Small intestine (tissue), 7 donors: ENCODE measurements around the gene SBNO2. TPM values are rescaled to one million over a fixed set of nuclear protein-coding genes. Genes with fewer than 3 reads are reported as not detected.
A peak's percentile ranks its signal among the peaks of the same experiment; 100 is the strongest.

Experiments used
- DNase-seq, 2 donors: peaks; one replicate each; pipeline versions ENCODE4 v3.0.0 to v3.0.0-alpha.2; 2013
- FAIRE-seq: peaks from 2 replicates; lab custom pipeline; 2012; peaks lifted over from hg19 to GRCh38; lab: Jason Lieb, UNC
- H3K27ac ChIP-seq, 3 donors: one replicate each; pipeline ENCODE4 v1.5.1; 2013; ENCODE audit warnings: low read length in 2 of 3, mild to moderate bottlenecking in 2 of 3, control low read depth in 1 of 3, inconsistent platforms in 1 of 3, low read depth in 1 of 3, moderate library complexity in 1 of 3
- H3K27me3 ChIP-seq, 3 donors: one replicate each; pipeline ENCODE4 v1.6.1; 2013; ENCODE audit warnings: low read length in 3 of 3, inconsistent platforms in 1 of 3; ENCODE audit not compliant: control insufficient read depth in 3 of 3, insufficient read depth in 3 of 3
- H3K36me3 ChIP-seq, 3 donors: one replicate each; pipeline ENCODE4 v1.6.1; 2013; ENCODE audit warnings: low read length in 3 of 3, inconsistent platforms in 1 of 3, low read depth in 1 of 3, mild to moderate bottlenecking in 1 of 3, moderate library complexity in 1 of 3; ENCODE audit not compliant: control insufficient read depth in 3 of 3, insufficient read depth in 2 of 3
- H3K4me1 ChIP-seq, 3 donors: one replicate each; pipeline ENCODE4 v1.6.1; 2013; ENCODE audit warnings: low read length in 2 of 3, inconsistent platforms in 1 of 3, low read depth in 1 of 3, mild to moderate bottlenecking in 1 of 3, moderate library complexity in 1 of 3; ENCODE audit not compliant: control insufficient read depth in 3 of 3, insufficient read depth in 2 of 3
- H3K4me3 ChIP-seq, 3 donors: one replicate each; pipeline ENCODE4 v1.5.1; 2013; ENCODE audit warnings: low read length in 3 of 3, control low read depth in 1 of 3, inconsistent platforms in 1 of 3, low read depth in 1 of 3, mild to moderate bottlenecking in 1 of 3, moderate library complexity in 1 of 3
- H3K9me3 ChIP-seq, 2 donors: one replicate each; pipeline ENCODE4 v1.6.1; 2013; ENCODE audit warnings: low read depth in 1 of 2, low read length in 1 of 2; ENCODE audit not compliant: control insufficient read depth in 2 of 2, insufficient read depth in 1 of 2
- WGBS, 3 donors: extraction: QIAGEN DNeasy Blood & Tissue Kit; methylation state at CpG; one replicate each; pipeline ENCODE4 v1.1.7; 2013; 5-methylcytosine and 5-hydroxymethylcytosine counted together
- polyA plus RNA-seq, 4 donors: library from polyadenylated mRNA; stranded (reverse) in 3 of 4; unstranded in 1 of 4; fragments of 200-250 nt in 3 of 4; fragments of 120-200 nt in 1 of 4; gene quantifications; one replicate each; pipeline versions ENCODE4 v1.2.1 to v1.2.3, GENCODE V29; 2013
- donor health status: healthy with polysubstance abuse.
- donor health status: control.
- donor health status: control.
- donor health status: Bipolar disorder and iron deficiency.
- donor health status: healthy.

The SBNO2 gene
- polyA plus RNA-seq, 4 donors, result 19.7 to 32.1 (median 21.6) TPM

- peaks cover 34 to 95% (median 57%) of the 10 kb centered on the region in 3 donors for H3K36me3 ChIP-seq
- 89 to 95% (median 95%) methylated on average over 20 to 23 of the region's 23 CpGs for WGBS, 3 donors
- H3K4me1 ChIP-seq, result no peaks in the 10 kb centered on the region
- FAIRE-seq (no peak), DNase-seq (no peak)
- no peaks in the 10 kb centered on the region for H3K27me3 ChIP-seq
- no peak overlapping the region for H3K27ac ChIP-seq
- no peak overlapping the region for H3K4me3 ChIP-seq
- H3K9me3 ChIP-seq, result no peaks in the 10 kb centered on the region
Measured at GRCh38 chr19:1123885-1124677, 50.0 kb downstream of the SBNO2 start.

GRCh38 chr19:1123381-1123780 is 50.7 kb downstream of the SBNO2 start:
- Histone ChIP-seq H3K4me1 (no peaks in the 10 kb centered on the region), H3K27me3 (no peaks in the 10 kb centered on the region), H3K9me3 (no peaks in the 10 kb centered on the region), H3K27ac (no peak overlapping the region), H3K36me3 (peaks cover 36 to 97% (median 60%) of the 10 kb centered on the region in 3 donors), H3K4me3 (no peak overlapping the region)
- FAIRE-seq, result no peak
- no peak for DNase-seq
- WGBS, 3 donors, result 97 to 98% (median 98%) methylated on average over 11 to 20 of the region's 20 CpGs

- DNase-seq, result peak; percentile 45 to 62
- H3K27ac ChIP-seq, result no peak overlapping the region
- no peaks in the 10 kb centered on the region for H3K9me3 ChIP-seq
- FAIRE-seq, result no peak
- H3K27me3 ChIP-seq, result no peaks in the 10 kb centered on the region
- peaks cover 36 to 99% (median 60%) of the 10 kb centered on the region in 3 donors for H3K36me3 ChIP-seq
- H3K4me1 ChIP-seq, result no peaks in the 10 kb centered on the region
- no peak overlapping the region for H3K4me3 ChIP-seq
- 56 to 57% (median 56%) methylated on average over 14 to 21 of the region's 21 CpGs for WGBS, 3 donors
Measured at GRCh38 chr19:1122972-1123363, 51.1 kb downstream of the SBNO2 start.

GRCh38 chr19:1122021-1122971 is 51.8 kb downstream of the SBNO2 start:
- Histone ChIP-seq H3K4me1 (no peaks in the 10 kb centered on the region), H3K9me3 (no peaks in the 10 kb centered on the region), H3K27me3 (no peaks in the 10 kb centered on the region), H3K27ac (no peak overlapping the region), H3K4me3 (no peak overlapping the region), H3K36me3 (peaks cover 36 to 99% (median 64%) of the 10 kb centered on the region in 3 donors)
- WGBS, 3 donors, result 96 to 97% (median 96%) methylated on average over 46 to 63 of the region's 63 CpGs
- FAIRE-seq (no peak), DNase-seq (no peak)

- DNase-seq (no peak), FAIRE-seq (no peak)
- Histone ChIP-seq H3K27me3 (no peaks in the 10 kb centered on the region), H3K27ac (no peak overlapping the region), H3K4me1 (no peaks in the 10 kb centered on the region), H3K4me3 (no peak overlapping the region), H3K9me3 (no peaks in the 10 kb centered on the region), H3K36me3 (peaks cover 41 to 99% (median 58%) of the 10 kb centered on the region in 3 donors)
- 91 to 96% (median 94%) methylated on average over 10 of the region's 10 CpGs for WGBS, 3 donors
Measured at GRCh38 chr19:1121395-1121794, 52.7 kb downstream of the SBNO2 start.

GRCh38 chr19:1119475-1120217 is 54.4 kb downstream of the SBNO2 start:
- H3K27me3 ChIP-seq, result no peaks in the 10 kb centered on the region
- WGBS, 3 donors, result 94 to 95% (median 94%) methylated on average over 44 to 50 of the region's 50 CpGs
- H3K27ac ChIP-seq, result no peak overlapping the region
- no peak overlapping the region for H3K4me3 ChIP-seq
- no peak for DNase-seq
- peaks cover 43 to 97% (median 55%) of the 10 kb centered on the region in 3 donors for H3K36me3 ChIP-seq
- FAIRE-seq, result no peak
- H3K9me3 ChIP-seq, result no peaks in the 10 kb centered on the region
- no peaks in the 10 kb centered on the region for H3K4me1 ChIP-seq

GRCh38 chr19:1118999-1119398 is 55.1 kb downstream of the SBNO2 start:
- 96% methylated on average over 30 to 34 of the region's 34 CpGs for WGBS, 3 donors
- FAIRE-seq (no peak), DNase-seq (no peak)

GRCh38 chr19:1117654-1118053 is 56.4 kb downstream of the SBNO2 start:
- Histone ChIP-seq H3K27ac (no peak overlapping the region), H3K27me3 (no peaks in the 10 kb centered on the region), H3K9me3 (no peaks in the 10 kb centered on the region), H3K4me1 (peaks cover 0 to 16% (median 3%) of the 10 kb centered on the region in 3 donors), H3K36me3 (peaks cover 33 to 94% (median 46%) of the 10 kb centered on the region in 3 donors), H3K4me3 (no peak overlapping the region)
- WGBS, 3 donors, result 90 to 93% (median 91%) methylated on average over 15 to 16 of the region's 16 CpGs
- no peak for FAIRE-seq
- DNase-seq, result no peak

More at GRCh38 chr19:1118999-1119398, 55.1 kb downstream of the SBNO2 start:
- Histone ChIP-seq H3K4me3 (no peak overlapping the region), H3K36me3 (peaks cover 43 to 96% (median 56%) of the 10 kb centered on the region in 3 donors), H3K27ac (no peak overlapping the region), H3K4me1 (peaks cover 0 to 3% (median 0%) of the 10 kb centered on the region in 3 donors), H3K9me3 (no peaks in the 10 kb centered on the region), H3K27me3 (no peaks in the 10 kb centered on the region)
